Fibroblast of pulmonary artery (primary cell): ENCODE data around the gene SPHK1.

Experiments
- DNase-seq: peaks from one replicate; pipeline ENCODE4 v3.0.0-alpha.2; 2010; ENCODE audit warnings: low read depth
- H3K4me3 ChIP-seq: replicated peaks from 2 replicates; pipeline ENCODE4 v1.5.1; 2011; ENCODE audit warnings: low read depth, mild to moderate bottlenecking, control low read depth, low read length, moderate library complexity
- CTCF ChIP-seq: IDR thresholded peaks from 2 replicates; pipeline ENCODE4 v1.5.1; 2011; ENCODE audit warnings: mild to moderate bottlenecking, control low read depth, low read length, inconsistent platforms; ENCODE audit errors: missing control alignments

SPHK1 gene

GRCh38 chr17:76384222-76384986 lies at the start of gene SPHK1:
Gene SPHK1 (plus strand): TSS chr17:76384609. CDS start chr17:76385645, 1,036 bp downstream.
- peak; percentile 83 for DNase-seq
- H3K4me3 ChIP-seq: peak within 1 kb of the TSS; percentile 54
- TF ChIP-seq CTCF: no peak

GRCh38 chr17:76335716-76336381 lies 48.6 kb upstream of the SPHK1 start:
- no peak for DNase-seq
- no peak for TF ChIP-seq CTCF
- no peak overlapping the region for H3K4me3 ChIP-seq

GRCh38 chr17:76336756-76337412 lies 47.5 kb upstream of the SPHK1 start:
- no peak overlapping the region for H3K4me3 ChIP-seq
- no peak for DNase-seq
- no peak for TF ChIP-seq CTCF

- DNase-seq: no peak
- TF ChIP-seq CTCF: no peak
Measured at GRCh38 chr17:76337413-76337777, 47.0 kb upstream of the SPHK1 start.

GRCh38 chr17:76341301-76341700 lies 43.1 kb upstream of the SPHK1 start:
- DNase-seq: no peak
- TF ChIP-seq CTCF: no peak
- no peak overlapping the region for H3K4me3 ChIP-seq

More at GRCh38 chr17:76337413-76337777, 47.0 kb upstream of the SPHK1 start:
- no peak overlapping the region for H3K4me3 ChIP-seq

GRCh38 chr17:76343106-76343505 lies 41.3 kb upstream of the SPHK1 start:
- DNase-seq: no peak
- no peak for TF ChIP-seq CTCF
- H3K4me3 ChIP-seq: no peak overlapping the region
